ENCODE results near the gene FASN. TPM values are rescaled to one million over a fixed set of nuclear protein-coding genes. Genes with fewer than 3 reads are reported as not detected.
A peak's percentile ranks its signal among the peaks of the same experiment; 100 is the strongest.

Gene FASN
- total RNA-seq, 1 experiment from 2014 or later: 433 TPM

GRCh38 chr17:82063424-82064415 lies 34.3 kb downstream of the FASN start:
- H3K4me1 Mint-ChIP-seq: peaks cover 4 to 5% of the 10 kb centered on the region in 2 experiments
- Histone ChIP-seq H3K18ac (ENCODE audit: insufficient read length, low read depth, low read length) (no peak overlapping the region), H3K79me1 (ENCODE audit: insufficient read depth, low read depth, low read length, poor library complexity, severe bottlenecking) (no peaks in the 10 kb centered on the region), H3T11ph (ENCODE audit: low read length) (no peak overlapping the region), H2BK5ac (ENCODE audit: insufficient read length, low read length) (no peak overlapping the region), H3K9me3 (ENCODE audit: control insufficient read depth, low read depth, low read length) (no peaks in the 10 kb centered on the region), H3K23me2 (ENCODE audit: insufficient read length, low read depth, low read length, poor library complexity, severe bottlenecking) (peaks cover 15% of the 10 kb centered on the region), H3K23ac (ENCODE audit: insufficient read length, low read depth, low read length) (no peak overlapping the region), H3K79me2 (ENCODE audit: insufficient read depth, low read length) (no peaks in the 10 kb centered on the region), H3K14ac (ENCODE audit: insufficient read depth, low read length) (no peak overlapping the region), H2BK12ac (ENCODE audit: insufficient read length, low read depth, low read length) (no peak overlapping the region), H2AFZ (ENCODE audit: low read length) (no peak overlapping the region), H2BK120ac (ENCODE audit: low read depth, low read length, poor library complexity, severe bottlenecking) (no peak overlapping the region), H3K27me3 (ENCODE audit: insufficient read depth, low read length) (no peaks in the 10 kb centered on the region), H3K56ac (ENCODE audit: insufficient read length, low read depth, low read length) (no peak overlapping the region), H2BK20ac (ENCODE audit: low read depth, low read length, poor library complexity, severe bottlenecking) (no peak overlapping the region), H4K8ac (replicated peaks; ENCODE audit: insufficient read length, low read depth, low read length) (no peak overlapping the region), H4K20me1 (ENCODE audit: control insufficient read depth, insufficient read depth, insufficient read length) (no peaks in the 10 kb centered on the region), H3K4ac (ENCODE audit: low read depth, low read length) (no peak overlapping the region), H2AK5ac (ENCODE audit: insufficient read length, low read length) (no peak overlapping the region), H2BK15ac (ENCODE audit: low read depth, low read length) (no peak overlapping the region), H3K9ac (ENCODE audit: extremely low read depth, insufficient read length, low read length) (no peak overlapping the region), H3K4me1 (ENCODE audit: insufficient read depth, low read length) (no peaks in the 10 kb centered on the region), H3K27ac (ENCODE audit: insufficient read length, low read depth, low read length) (no peak overlapping the region), H4K91ac (ENCODE audit: insufficient read length, low read depth, low read length) (no peak overlapping the region), H3K4me2 (ENCODE audit: insufficient read depth, insufficient read length, low read length) (no peak overlapping the region), H4K5ac (ENCODE audit: insufficient read length, low read depth, low read length) (no peak overlapping the region)
- H3K27me3 Mint-ChIP-seq (ENCODE audit: low read depth): peaks cover 4% of the 10 kb centered on the region; the same call in 1 of the 2 replicates
- peaks cover 4 to 17% (median 13%) of the 10 kb centered on the region in 3 experiments for H3K36me3 Mint-ChIP-seq (ENCODE audit: insufficient read depth in 1 of 3, low read depth in 3 of 3)
- H3K27ac Mint-ChIP-seq: no peak overlapping the region
- WGBS (ENCODE audit: extremely low coverage, insufficient read length, low lambda C conversion rate): no CpG with 5 or more reads among the region's 20 CpGs
- peak overlapping the region; percentile 70 to 73; a peak in 4 of 5 replicates for H3K4me3 Mint-ChIP-seq
- no peaks in the 10 kb centered on the region; a peak in 1 of 5 replicates for H3K9me3 Mint-ChIP-seq
- no peak for TF ChIP-seq CTCF (conservative IDR thresholded peaks at IDR 0.05)
- DNase-seq: no peak

Data from H9 (cell line).